SK-N-SH treated with all-trans-retinoic acid at 6 μM for 48 hours (cell line): ENCODE measurements around the gene DNAL1.

Experiments
- ATAC-seq: fragments of 200-7000 bp; cut with Tn5 transposase; 3 replicates; pipeline ENCODE4 v1.9.1; 2020; ENCODE audit warnings: mild to moderate bottlenecking, moderate library complexity
- ARNTL ChIP-seq: fragments of 450-650 bp; formaldehyde crosslinking; IDR thresholded peaks from 2 replicates; pipeline ENCODE4 v1.5.0; 2020; ENCODE audit warnings: low read depth, mild to moderate bottlenecking, moderate library complexity, borderline replicate concordance
- CREB5 ChIP-seq: fragments of 250-450 bp; sonication (Bioruptor Pico); IDR thresholded peaks from 2 replicates; pipeline ENCODE4 v1.5.1; 2020; ENCODE audit warnings: low read depth, mild to moderate bottlenecking, moderate library complexity
- CSRNP3 ChIP-seq: fragments of 250-450 bp; sonication (Bioruptor Pico); IDR thresholded peaks from 2 replicates; pipeline ENCODE4 v1.5.1; 2021; ENCODE audit warnings: mild to moderate bottlenecking, moderate library complexity
- ESRRG ChIP-seq: fragments of 250-450 bp; sonication (Bioruptor Pico); IDR thresholded peaks from 2 replicates; pipeline ENCODE4 v1.6.1; 2021; ENCODE audit warnings: mild to moderate bottlenecking
- GLIS3 ChIP-seq: fragments of 250-450 bp; sonication (Bioruptor Pico); IDR thresholded peaks from 2 replicates; pipeline ENCODE4 v1.5.0; 2020; ENCODE audit warnings: mild to moderate bottlenecking, moderate library complexity
- ISL1 ChIP-seq: fragments of 250-450 bp; sonication (Bioruptor Pico); IDR thresholded peaks from 2 replicates; pipeline ENCODE4 v2.1.2; 2022; ENCODE audit warnings: mild to moderate bottlenecking, moderate library complexity
- OSR1 ChIP-seq: fragments of 250-450 bp; sonication (Bioruptor Pico); IDR thresholded peaks from 2 replicates; pipeline ENCODE4 v1.8.0; 2022; ENCODE audit warnings: moderate library complexity, mild to moderate bottlenecking, inconsistent platforms
- PATZ1 ChIP-seq: fragments of 250-450 bp; sonication (Bioruptor Pico); IDR thresholded peaks from 2 replicates; pipeline ENCODE4 v1.8.0; 2020; ENCODE audit warnings: mild to moderate bottlenecking, moderate library complexity, borderline replicate concordance
- POU6F1 ChIP-seq: fragments of 250-450 bp; sonication (Bioruptor Pico); IDR thresholded peaks from 2 replicates; pipeline ENCODE4 v1.8.0; 2021; ENCODE audit warnings: low read depth, mild to moderate bottlenecking, moderate library complexity, borderline replicate concordance
- PPARA ChIP-seq: fragments of 250-450 bp; sonication (Bioruptor Pico); IDR thresholded peaks from 2 replicates; pipeline ENCODE4 v1.5.0; 2020; ENCODE audit warnings: mild to moderate bottlenecking, borderline replicate concordance
- RARB ChIP-seq: fragments of 250-450 bp; sonication (Bioruptor Pico); IDR thresholded peaks from 2 replicates; pipeline ENCODE4 v1.8.0; 2021; ENCODE audit warnings: mild to moderate bottlenecking, moderate library complexity
- SNAI2 ChIP-seq: fragments of 250-450 bp; sonication (Bioruptor Pico); IDR thresholded peaks from 2 replicates; pipeline ENCODE4 v1.5.0; 2020; ENCODE audit warnings: mild to moderate bottlenecking, moderate library complexity
- TCF4 ChIP-seq: fragments of 250-450 bp; sonication (Bioruptor Pico); IDR thresholded peaks from 2 replicates; pipeline ENCODE4 v1.8.0; 2021; ENCODE audit warnings: mild to moderate bottlenecking, moderate library complexity, borderline replicate concordance
- TOX ChIP-seq: fragments of 250-450 bp; sonication (Bioruptor Pico); IDR thresholded peaks from 2 replicates; pipeline ENCODE4 v1.8.0; 2021; ENCODE audit warnings: mild to moderate bottlenecking, moderate library complexity, borderline replicate concordance
- TSHZ2 ChIP-seq: fragments of 250-450 bp; sonication (Bioruptor Pico); IDR thresholded peaks from 2 replicates; pipeline ENCODE4 v1.5.0; 2020; ENCODE audit warnings: mild to moderate bottlenecking, moderate library complexity
- ZC3H10 ChIP-seq: fragments of 250-450 bp; sonication (Bioruptor Pico); IDR thresholded peaks from 2 replicates; pipeline ENCODE4 v1.5.1; 2021; ENCODE audit warnings: mild to moderate bottlenecking, moderate library complexity
- ZFP3 ChIP-seq: fragments of 250-450 bp; sonication (Bioruptor Pico); IDR thresholded peaks from 2 replicates; pipeline ENCODE4 v1.5.0; 2020; ENCODE audit warnings: mild to moderate bottlenecking, moderate library complexity
- ZFP30 ChIP-seq: fragments of 450-650 bp; formaldehyde crosslinking; IDR thresholded peaks from 2 replicates; pipeline ENCODE4 v1.5.0; 2022; ENCODE audit warnings: mild to moderate bottlenecking, moderate library complexity
- ZNF565 ChIP-seq: fragments of 450-650 bp; formaldehyde crosslinking; conservative IDR thresholded peaks from 2 replicates; pipeline ENCODE4 v1.5.0; 2020; ENCODE audit warnings: low read depth, mild to moderate bottlenecking, moderate library complexity
- ZNF70 ChIP-seq: fragments of 450-650 bp; formaldehyde crosslinking; IDR thresholded peaks from 2 replicates; pipeline ENCODE4 v1.5.0; 2020; ENCODE audit warnings: mild to moderate bottlenecking, moderate library complexity
- ZNF8 ChIP-seq: fragments of 450-650 bp; formaldehyde crosslinking; IDR thresholded peaks from 2 replicates; pipeline ENCODE4 v1.5.0; 2020; ENCODE audit warnings: mild to moderate bottlenecking, moderate library complexity

Gene DNAL1

GRCh38 chr14:73740618-73741326, 96.0 kb downstream of the DNAL1 start:
- TF ChIP-seq POU6F1 (CRISPR knock-in tag) (no peak), ZC3H10 (CRISPR knock-in tag) (no peak), PPARA (CRISPR knock-in tag) (no peak), RARB (CRISPR knock-in tag) (no peak)
- no peak for ATAC-seq

- ATAC-seq, result peak; percentile 75
- no peak for TF ChIP-seq ZNF70
- TF ChIP-seq ESRRG (CRISPR knock-in tag), result no peak
- TF ChIP-seq ZNF565 (CRISPR knock-in tag), result no peak
- no peak for TF ChIP-seq TOX (CRISPR knock-in tag)
- no peak for TF ChIP-seq CSRNP3 (CRISPR knock-in tag)
- no peak for TF ChIP-seq ZFP3 (CRISPR knock-in tag)
- TF ChIP-seq, all 23 proteins: peak for 0
Observed at GRCh38 chr14:73741386-73741875, 96.6 kb downstream of the DNAL1 start.

GRCh38 chr14:73741876-73742519, 97.2 kb downstream of the DNAL1 start:
- peak; percentile 2; the same call in 1 of the 3 replicates for ATAC-seq
- TF ChIP-seq ZNF565 (CRISPR knock-in tag) (no peak), POU6F1 (CRISPR knock-in tag) (no peak), ESRRG (CRISPR knock-in tag) (no peak), TOX (CRISPR knock-in tag) (no peak), GLIS3 (CRISPR knock-in tag) (no peak), ZFP30 (CRISPR knock-in tag) (no peak), PPARA (CRISPR knock-in tag) (no peak), ZC3H10 (CRISPR knock-in tag) (no peak), CSRNP3 (CRISPR knock-in tag) (no peak), SNAI2 (CRISPR knock-in tag) (no peak), ZFP3 (CRISPR knock-in tag) (no peak), ZNF8 (CRISPR knock-in tag) (no peak), RARB (CRISPR knock-in tag) (no peak), TCF4 (CRISPR knock-in tag) (no peak), ISL1 (CRISPR knock-in tag) (no peak), OSR1 (no peak), PATZ1 (CRISPR knock-in tag) (no peak), ARNTL (CRISPR knock-in tag) (no peak), TSHZ2 (no peak), CREB5 (no peak)
- TF ChIP-seq, all 23 proteins: peak for 0
